Measurements from ENCODE around the gene SEC16B. TPM values are rescaled to one million over a fixed set of nuclear protein-coding genes. Genes with fewer than 3 reads are reported as not detected.

The SEC16B gene
- total RNA-seq, 4 donors from 2014 or later = 4.7 to 16.9 (median 11.9) TPM

GRCh38 chr1:177897281-177897997 is 72.4 kb downstream of the SEC16B start:
- DNase-seq = no peak
- H3K4me3 ChIP-seq = no peak overlapping the region
- no peaks in the 10 kb centered on the region for H3K36me3 ChIP-seq
- intact Hi-C loops (cut with DNase I; ENCODE audit: low total_unique reads) = no loop called here
- no peaks in the 10 kb centered on the region for H3K27me3 ChIP-seq
- no peaks in the 10 kb centered on the region for H3K9me3 ChIP-seq
- no peak for TF ChIP-seq POLR2A (IDR thresholded peaks at IDR 0.05)
- TF ChIP-seq, protein P1, sequence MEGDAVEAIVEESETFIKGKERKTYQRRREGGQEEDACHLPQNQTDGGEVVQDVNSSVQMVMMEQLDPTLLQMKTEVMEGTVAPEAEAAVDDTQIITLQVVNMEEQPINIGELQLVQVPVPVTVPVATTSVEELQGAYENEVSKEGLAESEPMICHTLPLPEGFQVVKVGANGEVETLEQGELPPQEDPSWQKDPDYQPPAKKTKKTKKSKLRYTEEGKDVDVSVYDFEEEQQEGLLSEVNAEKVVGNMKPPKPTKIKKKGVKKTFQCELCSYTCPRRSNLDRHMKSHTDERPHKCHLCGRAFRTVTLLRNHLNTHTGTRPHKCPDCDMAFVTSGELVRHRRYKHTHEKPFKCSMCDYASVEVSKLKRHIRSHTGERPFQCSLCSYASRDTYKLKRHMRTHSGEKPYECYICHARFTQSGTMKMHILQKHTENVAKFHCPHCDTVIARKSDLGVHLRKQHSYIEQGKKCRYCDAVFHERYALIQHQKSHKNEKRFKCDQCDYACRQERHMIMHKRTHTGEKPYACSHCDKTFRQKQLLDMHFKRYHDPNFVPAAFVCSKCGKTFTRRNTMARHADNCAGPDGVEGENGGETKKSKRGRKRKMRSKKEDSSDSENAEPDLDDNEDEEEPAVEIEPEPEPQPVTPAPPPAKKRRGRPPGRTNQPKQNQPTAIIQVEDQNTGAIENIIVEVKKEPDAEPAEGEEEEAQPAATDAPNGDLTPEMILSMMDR (IDR thresholded peaks at IDR 0.05) = no peak
- no peak overlapping the region for H3K27ac ChIP-seq
- H3K4me1 ChIP-seq = no peaks in the 10 kb centered on the region

Small RNA genes lying within 50 kb of the gene (small RNA-seq; reads per million reads assigned to genes)
- not detected for gene AL359075.1

Other genes with a start within 250 kb of the SEC16B start
- gene RASAL2, start 124.0 kb upstream of the SEC16B start, total RNA-seq = 10 to 100 TPM in 3 of 4 donors, 1 to 10 TPM in 1; 10.0 to 42.5 (median 29.8) TPM